Chondrocyte (in vitro differentiated cells): ENCODE data around the gene PDE2A. TPM values are rescaled to one million over a fixed set of nuclear protein-coding genes. Genes with fewer than 3 reads are reported as not detected.

Experiments used
- DNase-seq: peaks from one replicate; pipeline ENCODE4 v3.0.0; 2021; ENCODE audit warnings: mixed read lengths, low spot score
- H3K27ac Mint-ChIP-seq: one replicate; pipeline ENCODE4 v1.8.0; 2021; ENCODE audit warnings: mild to moderate bottlenecking, moderate library complexity, mixed read lengths; ENCODE audit not compliant: unreplicated experiment
- H3K27me3 Mint-ChIP-seq: 2 replicates; pipeline ENCODE4 v1.8.0; 2021; ENCODE audit warnings: low read depth, mixed read lengths
- H3K36me3 Mint-ChIP-seq: 2 replicates; pipeline ENCODE4 v1.8.0; 2021; ENCODE audit warnings: low read depth, mixed read lengths
- H3K4me1 Mint-ChIP-seq: 2 replicates; pipeline ENCODE4 v1.8.0; 2021; ENCODE audit warnings: low read depth, mild to moderate bottlenecking, mixed read lengths
- H3K4me3 Mint-ChIP-seq: one replicate; pipeline ENCODE4 v1.8.0; 2021; ENCODE audit warnings: mild to moderate bottlenecking, moderate library complexity, mixed read lengths; ENCODE audit not compliant: unreplicated experiment
- H3K9me3 Mint-ChIP-seq: 2 replicates; pipeline ENCODE4 v1.8.0; 2021; ENCODE audit warnings: low read depth, mixed read lengths
- total RNA-seq: library from RNA; stranded (reverse); gene quantifications from 3 replicates; pipeline ENCODE4 v1.2.1, GENCODE V29; 2021
- TF ChIP-seq, protein P1 (sequence below): fragments of 200-600 bp; sonication (generic); IDR thresholded peaks from 2 replicates; pipeline ENCODE4 v1.5.0; 2021; ENCODE audit warnings: antibody characterized with exemption, mild to moderate bottlenecking, moderate library complexity

Gene PDE2A
- total RNA-seq, 1 donor from 2014 or later, result not detected

GRCh38 chr11:72671152-72672099 is 2.8 kb downstream of the PDE2A start:
- TF ChIP-seq, protein P1, sequence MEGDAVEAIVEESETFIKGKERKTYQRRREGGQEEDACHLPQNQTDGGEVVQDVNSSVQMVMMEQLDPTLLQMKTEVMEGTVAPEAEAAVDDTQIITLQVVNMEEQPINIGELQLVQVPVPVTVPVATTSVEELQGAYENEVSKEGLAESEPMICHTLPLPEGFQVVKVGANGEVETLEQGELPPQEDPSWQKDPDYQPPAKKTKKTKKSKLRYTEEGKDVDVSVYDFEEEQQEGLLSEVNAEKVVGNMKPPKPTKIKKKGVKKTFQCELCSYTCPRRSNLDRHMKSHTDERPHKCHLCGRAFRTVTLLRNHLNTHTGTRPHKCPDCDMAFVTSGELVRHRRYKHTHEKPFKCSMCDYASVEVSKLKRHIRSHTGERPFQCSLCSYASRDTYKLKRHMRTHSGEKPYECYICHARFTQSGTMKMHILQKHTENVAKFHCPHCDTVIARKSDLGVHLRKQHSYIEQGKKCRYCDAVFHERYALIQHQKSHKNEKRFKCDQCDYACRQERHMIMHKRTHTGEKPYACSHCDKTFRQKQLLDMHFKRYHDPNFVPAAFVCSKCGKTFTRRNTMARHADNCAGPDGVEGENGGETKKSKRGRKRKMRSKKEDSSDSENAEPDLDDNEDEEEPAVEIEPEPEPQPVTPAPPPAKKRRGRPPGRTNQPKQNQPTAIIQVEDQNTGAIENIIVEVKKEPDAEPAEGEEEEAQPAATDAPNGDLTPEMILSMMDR, result no peak
- Mint-ChIP-seq H3K4me3 (no peak overlapping the region), H3K27ac (no peak overlapping the region), H3K9me3 (no peaks in the 10 kb centered on the region), H3K36me3 (peaks cover 2% of the 10 kb centered on the region), H3K4me1 (no peaks in the 10 kb centered on the region), H3K27me3 (peaks cover 67% of the 10 kb centered on the region)
- no peak for DNase-seq

GRCh38 chr11:72670041-72670440 is 4.2 kb downstream of the PDE2A start:
- Mint-ChIP-seq H3K27ac (no peak overlapping the region), H3K4me3 (no peak overlapping the region), H3K4me1 (no peaks in the 10 kb centered on the region), H3K36me3 (peaks cover 2% of the 10 kb centered on the region), H3K27me3 (peaks cover 65% of the 10 kb centered on the region), H3K9me3 (no peaks in the 10 kb centered on the region)
- TF ChIP-seq, protein P1, result no peak
- no peak for DNase-seq

DNA sequence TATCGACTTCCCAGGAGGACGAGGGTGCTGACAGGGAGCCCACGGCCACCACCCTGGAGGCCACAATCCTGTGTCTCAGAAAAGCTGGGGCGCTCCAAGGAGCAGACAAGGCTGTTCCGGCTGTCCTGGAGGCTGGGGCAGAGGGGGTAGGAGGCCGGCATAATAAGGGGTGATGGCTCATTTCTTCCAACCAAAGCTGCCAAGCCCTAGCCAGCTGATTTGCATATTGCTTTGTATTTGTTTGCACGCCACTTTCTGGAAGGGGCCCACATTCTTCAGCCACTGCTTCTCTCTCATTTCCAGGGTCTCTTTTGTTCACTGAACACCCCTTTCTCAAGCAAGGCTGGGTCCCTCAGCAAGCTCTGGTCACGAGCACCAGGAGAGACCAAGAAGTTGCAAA is 4.7 kb downstream of the PDE2A start:
- Mint-ChIP-seq H3K36me3 (peaks cover 2% of the 10 kb centered on the region), H3K4me1 (no peaks in the 10 kb centered on the region), H3K27ac (no peak overlapping the region), H3K27me3 (peaks cover 61% of the 10 kb centered on the region), H3K9me3 (no peaks in the 10 kb centered on the region), H3K4me3 (no peak overlapping the region)
- no peak for DNase-seq
- TF ChIP-seq, protein P1, result no peak

GRCh38 chr11:72668629-72669347 is 5.4 kb downstream of the PDE2A start:
- Mint-ChIP-seq H3K4me3 (no peak overlapping the region), H3K27me3 (peaks cover 54% of the 10 kb centered on the region), H3K27ac (no peak overlapping the region), H3K4me1 (no peaks in the 10 kb centered on the region), H3K9me3 (no peaks in the 10 kb centered on the region), H3K36me3 (peaks cover 2% of the 10 kb centered on the region)
- no peak for DNase-seq
- TF ChIP-seq, protein P1, result no peak

DNA sequence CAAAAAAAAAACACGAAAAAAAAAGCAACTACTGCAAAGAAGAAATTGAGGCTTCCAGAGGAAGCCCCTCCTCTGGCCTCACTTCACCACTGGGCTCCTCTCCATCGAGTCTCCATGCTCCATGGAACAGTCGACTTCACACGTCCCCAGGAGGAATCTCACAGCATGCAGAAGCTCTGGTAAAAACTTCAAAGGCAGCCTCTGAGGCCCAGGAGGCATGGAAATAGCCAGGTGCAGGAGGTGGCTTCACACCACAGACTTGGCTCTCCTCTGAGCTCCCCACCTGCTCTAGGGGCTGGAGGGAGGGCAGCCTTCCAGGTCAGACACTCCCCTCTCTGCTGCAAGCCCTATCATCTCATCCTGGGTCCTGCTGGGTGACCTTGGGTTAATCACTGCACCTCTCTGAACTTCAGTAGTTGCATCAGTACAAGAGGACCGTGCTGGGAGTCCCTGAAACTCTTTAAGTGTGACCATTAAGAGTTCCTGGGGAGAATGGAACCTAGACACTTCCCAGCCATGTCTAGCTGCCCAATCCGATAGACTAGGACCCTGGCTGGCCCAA is 8.2 kb downstream of the PDE2A start:
- Mint-ChIP-seq H3K4me3 (no peak overlapping the region), H3K27me3 (peaks cover 52% of the 10 kb centered on the region), H3K9me3 (no peaks in the 10 kb centered on the region), H3K36me3 (peaks cover 2% of the 10 kb centered on the region), H3K27ac (no peak overlapping the region), H3K4me1 (no peaks in the 10 kb centered on the region)
- TF ChIP-seq, protein P1, result no peak
- no peak for DNase-seq
